Cerebellar cortex (tissue), 1 donor: ENCODE results near the gene PCNX2.

ENCODE experiments used
- DNase-seq: peaks from one replicate; pipeline ENCODE4 v3.0.0-alpha.2; 2015; ENCODE audit warnings: low spot score

The PCNX2 gene

DNA sequence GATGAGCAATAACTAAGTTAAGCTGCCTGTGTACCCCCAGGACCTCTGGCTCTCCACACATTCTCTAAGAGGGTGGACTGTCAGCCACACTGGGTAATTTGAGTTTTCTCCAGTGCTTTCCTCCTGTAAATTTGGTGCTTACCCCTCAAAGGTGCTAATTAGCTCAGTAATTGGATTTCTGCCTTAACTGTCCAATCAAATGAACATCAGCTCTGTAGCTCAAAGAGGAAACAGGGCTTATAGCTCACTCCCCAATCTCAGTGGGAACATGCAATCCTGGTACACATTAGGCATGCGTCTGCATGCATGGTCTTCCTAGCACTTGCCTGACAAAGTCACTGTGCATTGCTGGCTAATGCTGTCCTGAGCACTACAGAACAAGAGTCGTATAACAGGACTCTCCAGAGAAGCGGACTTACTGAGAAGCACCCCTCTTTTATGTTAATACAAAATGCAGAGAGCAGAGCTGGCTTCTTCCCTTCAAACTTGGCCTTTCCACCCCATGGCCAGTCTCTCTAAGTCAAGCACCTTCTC is 235.0 kb downstream of the PCNX2 start:
- peak; percentile 2 for DNase-seq

DNA sequence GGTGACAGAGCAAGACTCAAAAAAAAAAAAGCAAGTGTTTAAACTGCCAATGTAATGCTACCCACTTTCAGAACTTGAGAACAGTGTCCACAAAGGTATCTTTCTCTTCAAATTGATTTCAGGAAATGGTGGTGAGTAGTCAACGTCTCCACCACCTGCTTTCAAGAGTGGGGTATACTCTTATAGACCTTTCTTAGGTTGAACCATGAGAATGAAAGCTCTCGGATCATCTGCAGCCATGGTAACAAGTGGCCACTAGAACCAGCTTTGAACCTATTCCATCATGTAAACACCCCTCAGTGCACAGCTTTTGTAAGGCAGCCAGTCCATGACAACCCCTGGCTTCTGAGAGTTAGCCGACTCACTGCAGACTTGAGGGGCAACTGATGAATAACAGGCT is 237.7 kb downstream of the PCNX2 start:
- DNase-seq, result no peak

DNA sequence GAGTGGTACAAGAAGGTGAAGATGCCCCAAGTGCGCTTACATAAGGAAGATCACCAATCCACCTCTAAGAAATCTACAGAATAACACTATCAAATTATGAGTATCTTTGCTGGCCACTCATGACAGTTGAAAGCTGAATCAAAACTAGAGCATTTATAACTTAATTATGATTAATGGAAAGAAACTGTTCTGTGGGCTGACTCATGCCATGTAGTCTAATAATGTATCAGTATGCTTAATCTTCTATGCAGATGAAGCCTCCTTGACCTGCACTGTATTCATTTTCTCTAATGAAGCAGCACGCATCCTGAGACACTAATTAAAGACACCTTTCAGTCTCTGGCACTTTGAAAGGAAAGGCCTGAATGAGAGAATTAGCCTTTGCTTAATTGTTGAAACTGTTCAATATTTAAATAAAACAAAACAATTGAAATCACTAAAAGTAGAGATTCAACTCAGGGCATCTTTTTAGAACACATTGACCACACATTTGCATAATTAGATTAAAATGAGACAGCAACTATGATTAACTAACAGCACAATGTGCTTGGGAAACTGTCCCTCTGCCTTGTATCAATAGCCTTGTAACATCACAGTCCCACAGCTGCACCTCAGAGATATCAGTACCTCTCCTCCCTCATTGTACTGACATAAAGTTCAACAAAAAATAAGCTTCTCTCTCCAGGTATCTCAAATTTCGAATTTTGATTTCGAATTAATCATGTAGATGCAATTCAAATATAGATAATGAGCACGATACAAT is 239.5 kb downstream of the PCNX2 start:
- no peak for DNase-seq

DNA sequence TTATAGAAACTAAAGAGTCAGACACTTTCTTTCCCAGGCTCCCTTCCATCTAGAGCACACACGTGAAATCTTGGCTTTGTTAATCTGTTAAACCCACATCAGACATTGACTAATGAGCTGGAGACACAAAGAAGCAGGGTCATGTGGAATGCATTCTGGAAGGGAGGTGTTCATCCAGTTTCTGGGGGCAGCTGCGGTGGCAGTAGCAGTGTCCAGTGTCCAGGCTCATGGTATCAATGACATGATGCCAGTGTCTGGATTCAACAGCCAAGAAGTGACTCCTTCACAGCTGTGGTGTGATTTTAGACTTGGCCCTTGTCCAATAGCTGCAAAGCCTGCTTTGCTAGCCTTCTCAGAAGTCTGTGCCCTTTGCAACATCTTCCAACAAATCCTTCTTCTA is 249.9 kb downstream of the PCNX2 start:
- DNase-seq, result no peak

DNA sequence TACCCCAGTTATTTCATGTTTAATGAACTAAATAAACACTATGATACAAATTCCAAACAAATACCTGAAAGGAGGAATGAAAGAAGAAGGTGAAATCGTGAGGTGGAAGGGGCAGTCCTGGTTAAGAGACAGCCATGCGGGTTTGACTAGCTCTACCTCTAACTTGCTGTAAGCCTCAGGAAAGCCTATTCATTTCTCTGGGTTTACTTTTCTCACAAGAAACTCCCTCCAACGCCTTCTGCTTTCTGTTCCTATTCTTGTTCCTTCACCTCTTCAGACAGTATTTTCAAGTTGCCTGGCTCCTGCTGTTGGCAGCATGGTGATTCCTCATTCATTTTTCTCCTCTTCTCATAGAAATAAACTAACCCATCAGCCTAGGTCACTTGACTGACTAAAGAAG is 252.7 kb downstream of the PCNX2 start:
- no peak for DNase-seq

DNA sequence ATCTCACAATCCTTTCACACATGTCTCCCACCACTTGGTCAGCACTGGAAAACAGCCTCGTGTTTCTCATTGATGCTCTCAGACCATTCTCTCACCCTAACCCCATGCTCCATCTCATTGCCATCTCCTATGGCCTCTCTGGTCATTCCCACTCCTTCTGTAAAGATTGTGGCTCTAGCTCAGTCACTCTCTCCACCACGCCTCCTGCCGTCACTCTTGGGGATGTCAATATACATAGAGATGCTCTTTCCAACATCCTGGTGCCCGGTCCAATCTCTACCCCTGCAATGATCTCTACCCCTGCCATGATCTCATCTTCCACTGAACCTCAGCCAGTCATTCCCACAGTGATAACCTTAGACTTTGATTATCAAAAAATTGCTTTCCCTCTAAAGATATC is 255.0 kb downstream of the PCNX2 start:
- no peak for DNase-seq

DNA sequence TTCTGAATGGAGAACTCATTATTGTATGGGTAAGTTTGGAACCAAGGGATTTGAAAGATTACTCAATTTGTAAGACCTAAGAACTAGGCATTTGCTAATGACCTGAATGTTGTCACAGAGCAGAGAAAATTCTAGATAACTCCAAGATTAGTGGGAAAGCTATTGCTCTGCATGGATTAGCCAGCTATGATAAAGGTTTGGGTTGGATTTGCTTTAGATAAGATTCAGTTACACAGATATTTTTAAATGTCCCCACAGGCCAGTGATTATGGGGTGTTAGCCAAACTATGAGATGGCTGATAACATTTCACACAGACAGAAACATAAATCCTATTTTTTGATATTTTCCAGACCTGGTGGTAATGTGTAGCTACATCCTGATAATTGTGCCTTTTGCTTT is 256.9 kb downstream of the PCNX2 start:
- DNase-seq, result no peak

DNA sequence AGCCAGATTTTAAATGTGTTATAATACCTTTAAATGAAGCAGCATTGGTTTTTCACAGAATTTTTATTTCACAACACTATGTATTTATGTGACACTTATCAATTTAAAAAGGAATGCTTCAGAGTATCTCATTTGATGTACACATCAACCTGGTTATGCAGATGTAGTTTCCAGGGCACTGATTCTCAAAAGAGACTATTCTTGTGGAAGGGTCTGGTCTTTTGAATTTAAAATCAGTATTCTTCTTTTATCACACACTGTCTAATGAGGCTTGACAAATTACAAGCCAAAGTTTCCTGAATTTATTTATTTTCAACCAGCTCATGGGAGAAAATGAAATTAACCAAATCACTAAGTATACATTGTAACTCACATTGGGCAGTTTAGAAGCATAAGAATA is 257.7 kb downstream of the PCNX2 start:
- no peak for DNase-seq

DNA sequence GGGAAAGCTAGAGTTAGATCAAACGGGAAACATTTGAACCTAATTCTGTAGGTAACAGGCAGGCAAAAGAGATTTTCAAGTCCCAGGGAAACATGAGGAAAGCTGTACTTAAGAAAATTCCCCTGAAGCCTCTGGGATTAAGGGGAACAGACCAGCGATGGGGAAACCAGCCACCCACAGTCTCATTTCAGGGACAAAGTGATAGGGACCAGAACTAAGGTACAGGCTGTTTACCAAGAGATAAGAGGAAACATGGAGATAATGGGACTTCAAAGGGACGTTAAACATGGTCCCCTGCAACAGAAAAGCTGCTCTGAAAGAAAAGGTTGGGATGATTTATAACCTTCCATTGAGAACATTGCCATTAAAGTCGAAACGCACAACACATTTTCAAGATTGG is 260.7 kb downstream of the PCNX2 start:
- no peak for DNase-seq

DNA sequence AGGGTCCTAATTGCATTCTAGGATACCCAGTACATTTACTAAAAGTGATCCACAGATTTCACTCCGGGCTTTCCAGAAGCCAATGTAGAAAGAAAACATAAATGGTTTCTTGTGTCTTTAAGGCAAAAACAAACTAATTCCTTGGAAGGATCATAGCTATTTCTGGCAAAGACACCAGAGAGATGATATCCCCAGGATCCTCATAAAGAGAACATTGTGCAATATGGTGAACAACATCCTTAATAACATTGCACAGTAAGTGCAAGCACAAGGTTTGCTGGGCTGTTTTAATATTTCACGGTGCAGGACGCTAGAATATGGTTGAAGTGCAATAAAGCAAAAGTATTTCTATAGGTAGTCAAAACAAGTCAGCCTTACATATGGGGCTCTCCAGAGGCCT is 262.2 kb downstream of the PCNX2 start:
- DNase-seq, result no peak

DNA sequence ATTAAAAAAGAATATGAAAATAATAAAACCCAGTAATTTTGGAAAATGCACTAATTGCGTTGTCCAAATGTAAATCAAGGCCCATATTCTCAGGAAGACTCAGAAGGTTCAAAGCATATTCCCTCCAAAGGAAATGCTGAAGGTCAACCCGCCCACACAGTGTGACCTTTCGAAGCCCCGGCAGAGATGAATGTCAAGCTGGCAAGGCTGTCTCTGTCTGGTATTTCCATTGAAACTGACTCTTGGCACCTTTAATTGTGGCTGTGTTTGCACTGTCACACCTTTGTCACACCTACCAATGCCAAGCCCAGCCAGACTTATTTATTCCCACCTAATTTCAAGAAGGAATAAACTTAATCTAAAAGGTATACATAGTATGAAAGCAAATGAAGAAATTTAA is 262.6 kb downstream of the PCNX2 start:
- no peak for DNase-seq

DNA sequence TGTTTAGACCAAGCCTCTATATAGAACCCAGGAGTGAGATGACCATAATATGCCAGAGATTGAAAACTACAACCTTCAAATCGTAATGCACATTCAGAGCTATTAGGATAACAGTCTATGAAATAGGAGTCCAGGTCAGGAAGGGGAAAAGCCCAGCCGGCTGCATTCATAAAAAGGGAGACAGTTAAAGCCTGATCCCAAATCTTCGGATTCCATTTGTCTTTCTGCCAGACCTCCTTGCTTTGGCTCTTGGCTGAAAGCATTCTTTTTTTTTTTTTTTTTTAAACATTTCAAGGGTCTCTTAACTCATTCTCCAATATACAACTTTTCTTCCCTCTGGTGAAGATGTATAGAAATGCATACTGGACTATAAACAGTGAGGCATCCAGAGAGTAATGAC is 264.0 kb downstream of the PCNX2 start:
- no peak for DNase-seq

DNA sequence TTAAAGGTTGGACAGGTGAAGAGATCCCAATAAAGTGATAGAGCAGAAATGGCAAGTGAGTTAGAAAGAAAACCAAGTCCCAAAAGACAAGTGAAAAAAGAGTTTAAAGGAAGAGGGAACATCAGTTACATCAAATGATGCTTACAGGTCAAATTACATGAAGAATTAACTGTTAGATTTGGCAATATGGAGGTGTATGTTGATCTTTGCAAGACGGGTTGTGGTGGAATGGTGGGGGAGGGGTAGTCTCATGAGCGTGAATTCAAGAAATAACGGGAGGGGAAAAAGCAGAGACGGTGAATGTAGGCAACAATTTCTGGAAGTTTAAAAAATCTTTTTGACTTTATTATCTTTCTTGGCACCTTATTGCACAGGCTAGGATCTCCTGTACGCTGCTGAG is 268.5 kb downstream of the PCNX2 start:
- no peak for DNase-seq

DNA sequence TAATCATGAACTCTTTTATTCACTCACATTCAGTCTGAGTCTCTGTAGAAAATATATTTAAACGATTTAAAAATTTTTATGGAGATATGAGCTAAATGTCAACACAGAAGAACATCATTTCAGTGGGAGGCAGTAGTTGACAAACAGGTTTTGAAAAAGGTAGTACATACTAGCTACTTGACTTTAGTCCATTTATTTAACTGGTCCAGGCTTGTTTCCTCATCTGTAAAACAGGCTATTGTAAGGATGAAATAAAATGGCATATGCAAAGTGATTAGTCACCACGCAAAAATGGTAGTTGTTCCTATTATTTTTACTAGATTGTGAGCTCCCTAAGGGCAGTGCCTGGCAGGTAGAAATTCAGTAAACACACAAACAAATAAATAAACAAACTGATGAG is 270.0 kb downstream of the PCNX2 start:
- DNase-seq, result no peak

DNA sequence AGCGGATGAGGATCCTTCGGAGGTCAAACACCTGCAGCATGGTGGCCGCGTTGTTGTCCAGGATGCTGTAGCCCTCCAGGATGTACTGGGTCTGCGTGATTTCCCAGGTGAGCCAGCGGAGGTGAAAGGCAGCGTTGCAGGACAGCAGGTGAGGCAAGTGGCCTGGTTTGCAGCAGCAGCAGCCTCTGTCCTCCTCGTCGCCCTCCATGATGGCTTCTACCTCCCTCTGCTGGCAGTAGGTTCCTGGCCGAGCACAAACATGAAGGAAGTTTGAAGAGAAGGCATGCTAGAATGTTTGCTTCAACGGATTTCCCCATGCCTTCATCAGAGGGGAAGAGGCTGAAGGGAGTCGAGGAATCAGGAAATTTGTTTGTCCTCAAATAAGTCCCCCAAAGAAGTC is 270.4 kb downstream of the PCNX2 start:
- DNase-seq, result peak; percentile 25

DNA sequence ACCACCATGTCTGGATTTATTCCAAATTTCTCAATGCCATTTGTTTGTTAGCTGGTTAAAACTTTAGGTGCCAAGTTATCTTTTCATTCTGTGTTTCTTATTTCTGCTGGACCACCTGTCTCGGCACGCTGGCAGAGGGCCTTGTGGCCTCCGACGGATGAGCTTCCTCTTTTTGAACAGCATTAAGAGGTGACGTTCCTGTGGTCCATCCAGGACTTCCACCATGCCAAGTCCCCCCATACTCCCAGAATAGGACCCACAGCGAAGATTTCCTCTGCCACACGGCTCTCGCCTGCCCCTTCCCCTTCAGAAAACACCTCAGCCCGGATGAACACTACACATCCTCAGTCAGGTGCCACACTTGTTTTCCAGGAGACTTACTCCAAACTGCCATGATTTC is 271.3 kb downstream of the PCNX2 start:
- DNase-seq, result no peak

DNA sequence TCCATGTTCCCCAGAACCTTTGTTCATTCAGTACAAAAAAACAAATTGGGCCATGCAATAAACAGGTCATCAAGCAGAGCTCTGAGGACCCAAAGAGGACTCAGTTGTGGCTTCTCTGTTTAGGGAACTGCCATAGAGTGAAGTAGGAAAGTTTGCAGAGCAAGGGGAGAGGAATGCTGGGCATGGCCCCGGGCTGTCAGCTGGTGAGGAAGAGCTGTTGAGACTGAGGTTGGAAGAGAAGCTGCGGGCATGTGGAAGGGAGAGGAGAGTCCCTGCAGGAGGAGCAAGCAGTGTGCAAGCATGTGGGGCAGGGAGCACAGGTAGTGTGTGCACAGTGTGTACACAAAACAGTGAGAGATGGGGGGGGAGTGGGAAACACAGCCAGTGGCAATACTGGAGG is 273.3 kb downstream of the PCNX2 start:
- no peak for DNase-seq

DNA sequence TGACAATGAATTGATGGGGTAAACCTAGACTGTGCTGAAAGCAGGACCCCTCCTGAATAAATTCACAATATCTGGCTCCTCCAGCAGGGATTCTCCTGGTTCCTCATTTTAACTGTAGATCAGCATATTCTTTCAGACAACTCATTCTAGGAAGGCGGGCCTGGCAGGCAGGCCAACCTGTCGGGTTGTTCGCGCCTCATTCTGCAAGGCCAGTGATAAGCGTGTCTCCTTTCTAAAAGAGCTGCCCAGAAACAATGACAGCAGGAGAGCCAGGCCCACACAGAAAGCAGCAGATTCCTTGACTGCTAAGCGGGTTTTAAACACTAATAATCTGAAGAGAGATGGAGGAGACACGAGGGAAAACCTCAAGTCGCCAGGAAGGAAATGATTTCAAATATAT is 275.1 kb downstream of the PCNX2 start:
- DNase-seq, result no peak

DNA sequence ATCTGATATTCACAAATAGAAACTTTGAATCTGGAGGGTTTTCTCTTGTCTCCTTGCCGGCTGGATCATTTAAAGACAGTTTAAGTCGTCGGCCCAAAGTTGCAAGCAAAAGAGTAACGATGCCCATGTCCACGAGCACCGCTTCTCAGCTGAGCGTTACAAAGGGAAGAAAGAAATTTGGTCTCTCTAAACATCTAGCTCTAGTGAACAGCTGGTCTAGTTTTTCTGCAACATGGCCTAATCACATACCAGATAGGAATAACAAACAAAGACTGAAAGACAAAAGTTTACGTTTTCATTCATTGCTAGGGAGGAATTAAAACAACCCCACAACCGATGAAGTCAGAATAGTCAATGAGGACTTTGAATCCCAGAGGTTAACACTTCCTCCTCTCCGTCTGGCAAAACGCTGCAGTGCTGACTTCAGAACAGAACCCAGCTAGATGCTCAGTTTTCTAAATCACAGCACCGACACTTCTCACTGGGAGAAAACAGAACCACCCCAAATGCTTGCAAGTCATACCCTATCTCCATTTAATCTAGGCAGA is 275.7 kb downstream of the PCNX2 start:
- DNase-seq, result no peak

DNA sequence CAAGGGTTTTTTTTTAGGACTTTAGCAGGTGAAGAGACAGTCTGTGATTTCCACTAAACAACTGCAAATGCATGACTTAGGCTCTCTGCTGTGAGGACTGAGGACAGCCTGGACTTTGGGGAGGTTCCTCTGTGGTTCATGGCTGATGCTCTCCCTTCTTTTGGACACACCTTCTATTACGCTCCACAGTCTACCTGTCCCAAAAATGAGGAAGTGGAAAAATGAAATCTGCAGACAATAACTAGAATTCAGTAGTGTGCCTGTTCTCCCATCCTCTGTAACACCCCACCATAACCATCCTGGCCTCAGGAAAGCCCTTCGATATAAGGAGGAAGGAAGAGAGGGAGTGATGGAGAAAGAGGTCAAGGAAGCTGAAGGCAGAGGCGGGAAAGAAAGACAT is 276.4 kb downstream of the PCNX2 start:
- DNase-seq, result no peak

DNA sequence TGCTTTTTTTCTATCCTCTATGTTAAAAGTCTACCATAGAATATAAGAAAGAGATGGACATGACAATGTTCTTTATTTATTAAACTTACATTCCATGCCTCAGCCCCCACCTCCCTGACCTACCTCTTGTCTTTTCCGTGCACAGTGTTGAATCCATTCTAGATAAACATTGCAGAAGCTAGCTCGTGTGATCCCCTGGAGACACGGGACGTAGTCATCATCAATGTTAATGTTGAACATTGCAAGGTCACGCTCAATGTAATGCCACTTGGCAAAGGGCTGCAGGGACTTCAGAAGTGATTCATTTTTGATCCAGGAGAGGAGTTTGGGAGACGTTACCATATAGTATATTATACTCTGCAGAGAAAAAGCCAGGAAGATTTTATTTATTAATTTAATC is 278.7 kb downstream of the PCNX2 start:
- DNase-seq, result no peak

DNA sequence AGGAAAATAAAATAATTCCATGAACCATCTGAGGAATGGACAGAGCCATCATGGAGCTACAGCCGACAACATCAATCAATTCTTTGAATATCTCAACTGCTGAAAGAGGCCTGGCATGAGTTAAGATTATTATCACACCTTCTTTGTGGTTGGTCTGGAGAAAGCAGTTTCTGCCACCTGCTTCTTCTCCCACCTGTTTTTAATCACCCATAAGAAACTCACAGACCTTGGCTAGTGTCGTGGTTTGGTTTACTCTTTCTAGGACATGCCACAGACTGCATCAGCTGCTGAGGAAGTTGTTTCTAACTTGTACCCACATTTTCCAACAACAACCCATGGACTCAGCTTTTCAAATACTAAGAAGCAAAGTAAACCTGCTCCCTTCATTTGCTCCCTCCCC is 279.6 kb downstream of the PCNX2 start:
- DNase-seq, result no peak

DNA sequence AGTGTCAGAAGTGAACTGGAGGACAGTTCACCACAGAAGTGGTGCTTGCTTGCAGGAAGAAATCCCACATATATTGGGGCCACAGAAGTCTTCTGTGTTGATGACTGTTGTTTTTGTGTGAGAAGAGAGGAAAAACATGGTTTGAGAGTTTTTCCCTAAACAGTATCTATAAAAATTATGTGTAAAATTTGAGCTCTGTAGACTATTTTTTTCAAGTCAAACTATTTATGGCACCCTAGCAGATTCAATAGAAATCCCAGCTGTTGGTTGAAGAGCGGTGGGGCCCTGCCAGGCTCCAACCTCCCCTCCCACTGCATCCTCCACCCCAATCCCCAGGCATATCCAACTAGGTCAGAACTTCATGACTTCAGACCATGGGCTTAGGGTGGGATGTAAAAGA is 283.5 kb downstream of the PCNX2 start:
- no peak for DNase-seq

DNA sequence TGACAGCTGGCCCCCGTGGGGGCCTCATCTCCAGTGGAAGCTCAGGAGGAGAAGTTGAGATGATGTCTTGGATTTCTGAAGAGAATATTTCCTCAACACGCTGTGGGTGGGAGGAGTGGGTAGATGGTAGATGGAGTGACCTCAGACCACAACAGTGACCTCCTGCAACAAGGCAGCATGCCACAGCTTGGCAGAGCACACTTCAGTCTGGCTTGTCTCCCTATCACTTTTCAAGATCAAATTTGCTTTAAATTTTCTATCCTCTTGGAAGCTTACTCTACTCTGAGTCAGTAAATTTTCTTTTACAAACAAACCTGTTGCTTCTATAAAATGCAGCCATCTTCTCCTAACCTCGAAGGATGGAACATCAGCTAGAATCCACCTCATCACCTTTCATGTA is 285.4 kb downstream of the PCNX2 start:
- no peak for DNase-seq
